CD4-positive, alpha-beta T cell treated with Interleukin-6 at 100 ng/mL for 8 hours (primary cell): ENCODE measurements around the gene LY6G5C.

Experiments used
- DNase-seq: peaks from one replicate; pipeline ENCODE4 v3.0.0-alpha.2; 2020; ENCODE audit warnings: mixed read lengths, low spot score

The LY6G5C gene

GRCh38 chr6:31639449-31639861, 41.4 kb downstream of the LY6G5C start:
- no peak for DNase-seq

- no peak for DNase-seq
These were observed 41.8 kb downstream of the LY6G5C start for GRCh38 chr6:31639043-31639442.

- no peak for DNase-seq
These were observed 43.9 kb downstream of the LY6G5C start for GRCh38 chr6:31636698-31637596.

GRCh38 chr6:31634969-31635575, 45.8 kb downstream of the LY6G5C start:
- DNase-seq, result no peak

GRCh38 chr6:31634131-31634530, 46.7 kb downstream of the LY6G5C start:
- DNase-seq, result no peak

GRCh38 chr6:31633447-31633846, 47.4 kb downstream of the LY6G5C start:
- no peak for DNase-seq

GRCh38 chr6:31632279-31632946, 48.5 kb downstream of the LY6G5C start:
- no peak for DNase-seq

GRCh38 chr6:31631681-31632278, 49.1 kb downstream of the LY6G5C start:
- no peak for DNase-seq

- DNase-seq, result no peak
These were observed 49.7 kb downstream of the LY6G5C start for GRCh38 chr6:31631209-31631608.

GRCh38 chr6:31630177-31630934, 50.5 kb downstream of the LY6G5C start:
- DNase-seq, result no peak

- no peak for DNase-seq
These were observed 51.9 kb downstream of the LY6G5C start for GRCh38 chr6:31629014-31629413.

- no peak for DNase-seq
These were observed 53.1 kb downstream of the LY6G5C start for GRCh38 chr6:31627690-31628287.

GRCh38 chr6:31626952-31627351, 53.9 kb downstream of the LY6G5C start:
- DNase-seq, result no peak
